GM23338 (cell line): ENCODE results near the gene YPEL5.

Experiments used
- CTCF ChIP-seq, 2 experiments: fragments of 200-600 bp in 1 of 2; sonication (generic) in 1 of 2; conservative IDR thresholded peaks; 2 replicates each; pipeline versions ENCODE4 v1.5.1 to v1.6.1; 2016 to 2017; ENCODE audit warnings: antibody characterized with exemption in 2 of 2, low read depth in 2 of 2, mild to moderate bottlenecking in 2 of 2, moderate library complexity in 1 of 2
- EZH2 ChIP-seq: fragments of 200-600 bp; sonication (generic); IDR thresholded peaks from one replicate; pipeline ENCODE4 v1.8.0; 2017; ENCODE audit warnings: antibody characterized with exemption, mild to moderate bottlenecking, low read depth; ENCODE audit not compliant: unreplicated experiment
- NANOG ChIP-seq: IDR thresholded peaks from 2 replicates; pipeline ENCODE4 v1.6.1; 2016; ENCODE audit warnings: antibody characterized with exemption, borderline replicate concordance
- POLR2AphosphoS5 ChIP-seq: IDR thresholded peaks from 2 replicates; pipeline ENCODE4 v1.6.1; 2016; ENCODE audit warnings: antibody characterized with exemption, low read depth
- ZNF462 ChIP-seq: fragments of 250-450 bp; sonication (Bioruptor Pico); IDR thresholded peaks from 2 replicates; pipeline ENCODE4 v1.5.0; 2020; ENCODE audit warnings: mild to moderate bottlenecking, moderate library complexity
- TF ChIP-seq, protein P1 (sequence below): IDR thresholded peaks from one replicate; pipeline ENCODE4 v1.6.1; 2018; ENCODE audit warnings: antibody characterized with exemption; ENCODE audit not compliant: unreplicated experiment

DNA sequence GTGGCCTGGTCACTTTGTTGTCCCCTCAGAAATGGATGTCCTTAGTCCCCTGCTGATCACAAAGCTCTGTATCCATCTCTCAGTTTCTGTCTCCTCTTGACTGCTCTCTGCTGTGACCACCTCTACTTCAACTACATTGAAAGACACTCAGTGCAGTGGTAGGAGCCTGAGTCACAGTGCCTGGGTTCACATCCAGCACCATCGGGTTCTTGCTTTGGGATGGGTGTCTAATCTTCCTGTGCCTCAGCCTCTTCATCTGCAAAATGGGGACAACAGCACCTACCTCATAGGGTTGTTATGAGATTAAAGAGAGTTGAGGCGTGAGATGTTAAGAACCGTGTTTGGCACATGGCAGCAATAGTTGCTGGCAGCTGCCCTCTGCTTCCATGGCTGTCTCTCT, 30.6 kb downstream of the YPEL5 start:
- TF ChIP-seq, protein P1, sequence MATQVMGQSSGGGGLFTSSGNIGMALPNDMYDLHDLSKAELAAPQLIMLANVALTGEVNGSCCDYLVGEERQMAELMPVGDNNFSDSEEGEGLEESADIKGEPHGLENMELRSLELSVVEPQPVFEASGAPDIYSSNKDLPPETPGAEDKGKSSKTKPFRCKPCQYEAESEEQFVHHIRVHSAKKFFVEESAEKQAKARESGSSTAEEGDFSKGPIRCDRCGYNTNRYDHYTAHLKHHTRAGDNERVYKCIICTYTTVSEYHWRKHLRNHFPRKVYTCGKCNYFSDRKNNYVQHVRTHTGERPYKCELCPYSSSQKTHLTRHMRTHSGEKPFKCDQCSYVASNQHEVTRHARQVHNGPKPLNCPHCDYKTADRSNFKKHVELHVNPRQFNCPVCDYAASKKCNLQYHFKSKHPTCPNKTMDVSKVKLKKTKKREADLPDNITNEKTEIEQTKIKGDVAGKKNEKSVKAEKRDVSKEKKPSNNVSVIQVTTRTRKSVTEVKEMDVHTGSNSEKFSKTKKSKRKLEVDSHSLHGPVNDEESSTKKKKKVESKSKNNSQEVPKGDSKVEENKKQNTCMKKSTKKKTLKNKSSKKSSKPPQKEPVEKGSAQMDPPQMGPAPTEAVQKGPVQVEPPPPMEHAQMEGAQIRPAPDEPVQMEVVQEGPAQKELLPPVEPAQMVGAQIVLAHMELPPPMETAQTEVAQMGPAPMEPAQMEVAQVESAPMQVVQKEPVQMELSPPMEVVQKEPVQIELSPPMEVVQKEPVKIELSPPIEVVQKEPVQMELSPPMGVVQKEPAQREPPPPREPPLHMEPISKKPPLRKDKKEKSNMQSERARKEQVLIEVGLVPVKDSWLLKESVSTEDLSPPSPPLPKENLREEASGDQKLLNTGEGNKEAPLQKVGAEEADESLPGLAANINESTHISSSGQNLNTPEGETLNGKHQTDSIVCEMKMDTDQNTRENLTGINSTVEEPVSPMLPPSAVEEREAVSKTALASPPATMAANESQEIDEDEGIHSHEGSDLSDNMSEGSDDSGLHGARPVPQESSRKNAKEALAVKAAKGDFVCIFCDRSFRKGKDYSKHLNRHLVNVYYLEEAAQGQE: no peak
- no peak for TF ChIP-seq CTCF (conservative IDR thresholded peaks at IDR 0.05; ENCODE audit: low read depth in 2 of 2)
- TF ChIP-seq EZH2: no peak
- TF ChIP-seq ZNF462 (CRISPR knock-in tag): no peak
- TF ChIP-seq POLR2AphosphoS5: no peak
- TF ChIP-seq NANOG: no peak
